Left ventricle myocardium inferior (tissue), 1 donor: ENCODE data around the gene TIFAB. TPM values are rescaled to one million over a fixed set of nuclear protein-coding genes. Genes with fewer than 3 reads are reported as not detected.

Experiments used
- DNase-seq: peaks from one replicate; pipeline ENCODE4 v3.0.0-alpha.2; 2020
- H3K27ac ChIP-seq: fragments of 200-600 bp; replicated peaks from 2 replicates; pipeline ENCODE4 v1.8.0; 2021
- H3K27me3 ChIP-seq: fragments of 200-600 bp; 2 replicates; pipeline ENCODE4 v1.8.0; 2021; ENCODE audit warnings: low read depth
- H3K36me3 ChIP-seq: fragments of 200-600 bp; 2 replicates; pipeline ENCODE4 v1.8.0; 2021
- H3K4me1 ChIP-seq: fragments of 200-600 bp; 2 replicates; pipeline ENCODE4 v1.8.0; 2021
- H3K4me3 ChIP-seq: fragments of 200-600 bp; 2 replicates; pipeline ENCODE4 v1.8.0; 2021; ENCODE audit warnings: mild to moderate bottlenecking, moderate library complexity
- H3K9me3 ChIP-seq: fragments of 200-600 bp; replicated peaks from 2 replicates; pipeline ENCODE4 v1.8.0; 2021
- intact Hi-C: fragments of 100-400 bp; cut with micrococcal nuclease; formaldehyde crosslinking; loops from one replicate; pipeline ENCODE4 v1.11.0; 2022
- total RNA-seq: library from RNA; stranded (reverse); fragmentation: NEBNext Ultra II Directional; extraction: Animal tissue kit (Norgen Biotek cat#: 25700); gene quantifications from one replicate; pipeline ENCODE4 v1.2.1, GENCODE V29; 2021
- TF ChIP-seq, protein P1 (sequence below): fragments of 200-600 bp; IDR thresholded peaks from 2 replicates; pipeline ENCODE4 v1.8.0; 2021; ENCODE audit warnings: antibody characterized with exemption, mild to moderate bottlenecking, borderline replicate concordance
- donor health status: DM: no; HTN: yes; CAD: no; lungs with severe emphysema.

The TIFAB gene
- total RNA-seq, 1 donor from 2014 or later = not detected

DNA sequence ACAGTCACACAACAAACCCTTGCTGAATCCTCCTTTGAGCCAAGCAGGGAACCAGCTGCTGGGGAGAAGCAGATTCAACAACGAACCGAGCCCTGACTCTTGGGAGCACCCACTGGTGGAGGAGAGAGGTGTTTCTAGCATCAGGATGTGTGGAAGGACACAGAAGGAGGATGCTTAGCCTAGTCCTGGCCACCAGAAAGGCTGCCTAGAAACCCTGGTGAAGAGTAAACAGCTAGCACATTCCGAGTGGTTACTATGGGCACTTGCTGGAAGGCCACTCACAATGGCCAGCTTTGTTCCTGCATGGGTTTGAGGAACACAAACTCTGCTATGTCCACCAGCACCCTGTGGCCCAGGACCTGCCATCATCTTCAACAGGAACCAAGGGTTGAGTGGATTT is 1.8 kb downstream of the TIFAB start:
- Histone ChIP-seq H3K27me3 (peaks cover 54% of the 10 kb centered on the region), H3K36me3 (no peaks in the 10 kb centered on the region), H3K9me3 (no peaks in the 10 kb centered on the region), H3K4me3 (no peak overlapping the region), H3K4me1 (no peaks in the 10 kb centered on the region), H3K27ac (no peak overlapping the region)
- TF ChIP-seq, protein P1, sequence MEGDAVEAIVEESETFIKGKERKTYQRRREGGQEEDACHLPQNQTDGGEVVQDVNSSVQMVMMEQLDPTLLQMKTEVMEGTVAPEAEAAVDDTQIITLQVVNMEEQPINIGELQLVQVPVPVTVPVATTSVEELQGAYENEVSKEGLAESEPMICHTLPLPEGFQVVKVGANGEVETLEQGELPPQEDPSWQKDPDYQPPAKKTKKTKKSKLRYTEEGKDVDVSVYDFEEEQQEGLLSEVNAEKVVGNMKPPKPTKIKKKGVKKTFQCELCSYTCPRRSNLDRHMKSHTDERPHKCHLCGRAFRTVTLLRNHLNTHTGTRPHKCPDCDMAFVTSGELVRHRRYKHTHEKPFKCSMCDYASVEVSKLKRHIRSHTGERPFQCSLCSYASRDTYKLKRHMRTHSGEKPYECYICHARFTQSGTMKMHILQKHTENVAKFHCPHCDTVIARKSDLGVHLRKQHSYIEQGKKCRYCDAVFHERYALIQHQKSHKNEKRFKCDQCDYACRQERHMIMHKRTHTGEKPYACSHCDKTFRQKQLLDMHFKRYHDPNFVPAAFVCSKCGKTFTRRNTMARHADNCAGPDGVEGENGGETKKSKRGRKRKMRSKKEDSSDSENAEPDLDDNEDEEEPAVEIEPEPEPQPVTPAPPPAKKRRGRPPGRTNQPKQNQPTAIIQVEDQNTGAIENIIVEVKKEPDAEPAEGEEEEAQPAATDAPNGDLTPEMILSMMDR = no peak
- no peak for DNase-seq
- intact Hi-C loops = no loop called here

DNA sequence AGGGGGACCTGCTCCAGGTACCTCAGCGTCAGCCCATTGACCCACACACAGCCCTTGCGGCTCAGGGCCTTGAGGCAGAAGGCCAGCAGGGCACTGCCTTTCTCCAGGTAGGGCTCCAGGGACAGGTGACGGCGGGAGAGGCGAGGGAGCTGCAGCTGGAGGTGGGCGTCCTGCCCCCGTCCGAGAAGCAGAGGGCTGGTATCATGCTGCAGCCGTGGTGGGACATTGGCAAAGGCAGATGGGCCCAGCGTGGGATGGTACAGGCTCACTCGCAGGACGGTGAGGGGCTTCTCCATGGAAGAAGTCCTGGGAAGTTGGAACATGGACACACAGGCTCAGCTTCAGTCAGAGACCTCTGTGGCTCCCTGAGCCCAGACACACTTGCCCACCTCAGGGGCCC is 2.5 kb downstream of the TIFAB start:
- no peaks in the 10 kb centered on the region for H3K4me1 ChIP-seq
- TF ChIP-seq, protein P1 = no peak
- H3K9me3 ChIP-seq = no peaks in the 10 kb centered on the region
- H3K4me3 ChIP-seq = no peak overlapping the region
- H3K27ac ChIP-seq = no peak overlapping the region
- intact Hi-C loops = no loop called here
- H3K27me3 ChIP-seq = peaks cover 51% of the 10 kb centered on the region
- no peak for DNase-seq
- no peaks in the 10 kb centered on the region for H3K36me3 ChIP-seq

DNA sequence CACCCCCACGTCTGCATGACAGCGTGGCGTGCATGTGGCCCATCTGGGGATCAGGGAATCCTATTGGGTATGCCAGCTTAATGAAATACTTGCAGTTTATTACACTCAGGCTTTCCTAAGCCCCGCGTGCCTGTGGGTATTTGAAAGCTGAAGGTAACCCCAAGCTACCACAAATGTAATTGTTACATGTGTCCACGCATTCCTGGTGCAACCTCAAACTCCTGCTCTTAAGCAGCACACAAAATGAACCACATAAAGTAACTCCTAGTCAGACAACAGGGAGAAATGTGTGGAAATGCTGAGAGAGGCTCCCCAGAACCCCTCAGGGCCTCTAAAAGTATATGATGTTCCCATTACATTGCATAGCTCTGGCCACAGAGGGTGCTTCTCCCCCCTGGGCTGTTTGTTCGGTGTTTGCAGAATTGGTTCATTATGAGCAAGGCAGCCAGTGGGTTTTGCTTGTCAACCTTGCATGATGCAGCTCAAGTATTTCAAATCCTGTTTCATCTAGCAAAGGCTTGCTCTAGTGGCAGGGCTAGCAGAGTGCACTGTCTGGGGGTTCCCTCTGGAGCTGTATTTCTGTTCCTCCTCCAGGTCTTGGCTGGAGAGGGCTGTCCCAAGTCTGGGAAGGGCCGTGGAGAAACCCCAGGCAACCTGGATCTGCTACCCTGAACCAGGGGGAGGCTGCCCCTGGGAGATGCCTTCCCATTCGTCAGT is 3.2 kb downstream of the TIFAB start:
- H3K27ac ChIP-seq = no peak overlapping the region
- peaks cover 51% of the 10 kb centered on the region for H3K27me3 ChIP-seq
- DNase-seq = no peak
- peaks cover under 1% of the 10 kb centered on the region for H3K4me1 ChIP-seq
- TF ChIP-seq, protein P1 = no peak
- H3K4me3 ChIP-seq = no peak overlapping the region
- H3K9me3 ChIP-seq = no peaks in the 10 kb centered on the region
- H3K36me3 ChIP-seq = no peaks in the 10 kb centered on the region
- intact Hi-C loops = no loop called here

DNA sequence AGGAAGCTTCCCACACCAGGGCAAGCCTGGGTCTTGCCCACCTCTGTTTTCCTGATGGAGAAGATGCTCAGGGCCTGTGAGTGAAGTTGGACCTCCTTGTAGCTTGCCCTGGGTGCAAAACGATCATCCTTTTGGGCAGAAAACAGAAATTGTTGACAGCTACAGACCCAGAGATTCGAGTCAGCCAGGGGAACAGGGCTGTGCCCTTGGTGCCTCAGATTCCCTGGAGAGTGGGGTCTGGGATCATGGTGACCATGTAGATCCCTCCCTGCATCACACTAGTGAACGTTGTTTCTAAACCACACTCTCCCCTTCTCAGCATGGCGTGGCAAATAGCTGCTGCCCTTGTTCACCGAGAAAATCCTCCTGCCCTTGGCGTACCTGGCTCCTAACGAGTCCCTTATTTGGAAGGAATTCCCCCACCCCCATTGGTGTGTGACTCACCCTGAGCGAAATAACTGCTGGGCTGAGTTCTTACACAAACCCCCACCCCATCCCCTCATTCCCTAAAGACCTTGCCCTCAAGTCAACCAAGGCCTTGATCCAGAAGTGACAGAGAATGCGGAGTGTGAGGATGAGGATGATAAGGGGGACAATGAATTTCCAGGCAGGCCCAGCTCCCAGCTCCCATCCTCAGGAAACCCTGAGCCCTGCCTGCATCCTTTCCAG is 3.9 kb downstream of the TIFAB start:
- Histone ChIP-seq H3K27me3 (peaks cover 50% of the 10 kb centered on the region), H3K4me1 (peaks cover 7% of the 10 kb centered on the region), H3K27ac (no peak overlapping the region), H3K36me3 (no peaks in the 10 kb centered on the region), H3K9me3 (no peaks in the 10 kb centered on the region), H3K4me3 (no peak overlapping the region)
- TF ChIP-seq, protein P1 = no peak
- intact Hi-C loops = no loop called here
- DNase-seq = no peak

DNA sequence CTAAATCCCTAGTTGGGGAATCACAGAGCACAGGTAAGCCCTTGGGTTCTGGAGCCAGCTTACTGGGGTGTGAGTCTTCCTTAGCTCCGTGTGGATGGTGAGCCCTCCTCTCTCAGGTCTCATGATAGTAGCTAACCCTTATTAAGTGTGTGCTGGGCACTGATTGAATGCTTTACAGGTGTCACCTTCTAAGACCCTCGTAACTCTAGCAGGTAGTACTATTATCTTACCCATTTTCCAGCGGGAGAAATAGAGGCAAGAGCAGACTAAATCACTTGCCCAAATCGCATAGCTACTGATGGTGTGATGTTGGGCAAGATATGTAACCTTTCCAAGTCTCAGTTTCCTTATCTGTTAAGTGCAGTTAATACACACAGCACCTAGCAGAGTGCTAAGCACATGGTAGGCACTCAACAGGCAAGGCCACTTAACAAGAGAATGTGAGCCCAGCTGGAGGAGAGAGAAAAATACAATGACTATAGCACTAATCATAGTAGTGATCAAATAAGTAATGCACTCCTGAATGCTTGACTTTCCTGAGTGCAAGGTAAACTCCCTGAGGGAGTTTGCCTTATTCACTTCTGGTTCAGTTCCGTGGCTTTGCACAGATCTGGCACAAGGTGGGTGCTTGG is 4.7 kb downstream of the TIFAB start, which contains the start of gene DCANP1:
Gene DCANP1 (minus strand): TSS at position 51 of the 632 bp plus-strand sequence. CDS start 240 bp downstream, outside the sequence.
- H3K4me3 ChIP-seq = no peak within 1 kb of the TSS
- no peaks in the 10 kb centered on the region for H3K36me3 ChIP-seq
- TF ChIP-seq, protein P1 = no peak
- no peak within 1 kb of the TSS for H3K27ac ChIP-seq
- intact Hi-C loops = no loop called here
- H3K4me1 ChIP-seq = peaks cover 9% of the 10 kb centered on the region
- no peaks in the 10 kb centered on the region for H3K9me3 ChIP-seq
- DNase-seq = no peak
- peaks cover 43% of the 10 kb centered on the region for H3K27me3 ChIP-seq
